Mesendoderm (in vitro differentiated cells): ENCODE results near the gene SEC16B.

Experiments
- DNase-seq: peaks from one replicate; pipeline ENCODE4 v3.0.0; 2013
- H2AK5ac ChIP-seq: 2 replicates; pipeline ENCODE4 v1.6.1; 2013; ENCODE audit warnings: low read length, inconsistent platforms
- H2BK120ac ChIP-seq: 2 replicates; pipeline ENCODE4 v1.6.1; 2013; ENCODE audit warnings: low read depth, mild to moderate bottlenecking, low read length, moderate library complexity, mixed read lengths
- H2BK15ac ChIP-seq: replicated peaks from 2 replicates; pipeline ENCODE4 v1.6.1; 2013; ENCODE audit warnings: low read depth, mild to moderate bottlenecking, moderate library complexity
- H2BK5ac ChIP-seq: 2 replicates; pipeline ENCODE4 v1.6.1; 2013; ENCODE audit warnings: low read length, inconsistent platforms
- H3K18ac ChIP-seq: 2 replicates; pipeline ENCODE4 v1.6.1; 2013; ENCODE audit warnings: mild to moderate bottlenecking, low read length, mixed read lengths
- H3K23ac ChIP-seq: one replicate; pipeline ENCODE4 v1.6.1; 2013; ENCODE audit warnings: low read length
- H3K27ac ChIP-seq: 2 replicates; pipeline ENCODE4 v1.5.1; 2013; ENCODE audit warnings: low read depth, mild to moderate bottlenecking, inconsistent platforms, low read length, moderate library complexity
- H3K27me3 ChIP-seq: 2 replicates; pipeline ENCODE4 v1.6.1; 2013; ENCODE audit warnings: low read length, control low read depth, mild to moderate bottlenecking, inconsistent platforms; ENCODE audit not compliant: insufficient read depth, poor library complexity
- H3K36me3 ChIP-seq: 2 replicates; pipeline ENCODE4 v1.6.1; 2013; ENCODE audit warnings: low read length, inconsistent platforms; ENCODE audit not compliant: control insufficient read depth, insufficient read depth
- H3K4ac ChIP-seq: one replicate; pipeline ENCODE4 v1.6.1; 2013; ENCODE audit warnings: low read depth, mild to moderate bottlenecking, low read length, moderate library complexity
- H3K4me1 ChIP-seq: 2 replicates; pipeline ENCODE4 v1.6.1; 2013; ENCODE audit warnings: low read depth, low read length, inconsistent platforms; ENCODE audit not compliant: control insufficient read depth
- H3K4me2 ChIP-seq: 2 replicates; pipeline ENCODE4 v1.6.1; 2013; ENCODE audit warnings: low read length
- H3K4me3 ChIP-seq: 2 replicates; pipeline ENCODE4 v1.5.1; 2013; ENCODE audit warnings: mild to moderate bottlenecking, low read length
- H3K56ac ChIP-seq: one replicate; pipeline ENCODE4 v1.6.1; 2013; ENCODE audit warnings: low read length
- H3K79me1 ChIP-seq: 2 replicates; pipeline ENCODE4 v1.6.1; 2013; ENCODE audit warnings: low read length, inconsistent platforms
- H3K79me2 ChIP-seq: 2 replicates; pipeline ENCODE4 v1.6.1; 2013; ENCODE audit warnings: mild to moderate bottlenecking, low read length; ENCODE audit not compliant: control insufficient read depth, insufficient read depth
- H3K9ac ChIP-seq: 2 replicates; pipeline ENCODE4 v1.6.1; 2013; ENCODE audit warnings: low read length, inconsistent platforms
- H4K5ac ChIP-seq: one replicate; pipeline ENCODE4 v1.6.1; 2013; ENCODE audit warnings: low read length
- H4K8ac ChIP-seq: one replicate; pipeline ENCODE4 v1.6.1; 2013; ENCODE audit warnings: low read depth, mild to moderate bottlenecking, control low read depth, low read length, moderate library complexity
- WGBS: extraction: QIAGEN DNeasy Blood & Tissue Kit; methylation state at CpG from one replicate; pipeline ENCODE4 v1.1.7; 2013; ENCODE audit warnings: low lambda C conversion rate, missing lambda C conversion rate; ENCODE audit not compliant: insufficient coverage; ENCODE audit errors: extremely low coverage; 5-methylcytosine and 5-hydroxymethylcytosine counted together

The SEC16B gene

GRCh38 chr1:177975588-177976495 is 6.0 kb upstream of the SEC16B start:
- no peak overlapping the region for H2BK120ac ChIP-seq
- no peak overlapping the region for H3K18ac ChIP-seq
- no peaks in the 10 kb centered on the region for H3K36me3 ChIP-seq
- H3K27me3 ChIP-seq: no peaks in the 10 kb centered on the region
- no peak overlapping the region for H3K27ac ChIP-seq
- no peak overlapping the region for H3K23ac ChIP-seq
- DNase-seq: peak; percentile 72
- no peak overlapping the region for H2AK5ac ChIP-seq
- H3K56ac ChIP-seq: no peak overlapping the region
- H3K79me1 ChIP-seq: no peaks in the 10 kb centered on the region
- H2BK15ac ChIP-seq: no peak overlapping the region
- no peaks in the 10 kb centered on the region for H3K79me2 ChIP-seq
- no peak overlapping the region for H2BK5ac ChIP-seq
- WGBS: no CpG with 5 or more reads among the region's 5 CpGs
- H4K5ac ChIP-seq: no peak overlapping the region
- H3K4me3 ChIP-seq: no peak overlapping the region
- H4K8ac ChIP-seq: no peak overlapping the region
- no peak overlapping the region for H3K4ac ChIP-seq
- no peaks in the 10 kb centered on the region for H3K4me1 ChIP-seq
- no peak overlapping the region for H3K9ac ChIP-seq
- H3K4me2 ChIP-seq: no peak overlapping the region

GRCh38 chr1:177973585-177973984 is 3.7 kb upstream of the SEC16B start:
- Histone ChIP-seq H4K8ac (no peak overlapping the region), H3K36me3 (no peaks in the 10 kb centered on the region), H2BK15ac (no peak overlapping the region), H3K4me1 (no peaks in the 10 kb centered on the region), H2BK120ac (no peak overlapping the region), H3K4me2 (no peak overlapping the region), H3K23ac (no peak overlapping the region), H2AK5ac (no peak overlapping the region), H2BK5ac (no peak overlapping the region), H3K4me3 (no peak overlapping the region), H3K79me2 (no peaks in the 10 kb centered on the region), H3K9ac (no peak overlapping the region), H3K56ac (no peak overlapping the region), H3K18ac (no peak overlapping the region), H4K5ac (no peak overlapping the region), H3K4ac (no peak overlapping the region), H3K27me3 (no peaks in the 10 kb centered on the region), H3K79me1 (no peaks in the 10 kb centered on the region), H3K27ac (no peak overlapping the region)
- no CpG with 5 or more reads among the region's 3 CpGs for WGBS
- no peak for DNase-seq

DNA sequence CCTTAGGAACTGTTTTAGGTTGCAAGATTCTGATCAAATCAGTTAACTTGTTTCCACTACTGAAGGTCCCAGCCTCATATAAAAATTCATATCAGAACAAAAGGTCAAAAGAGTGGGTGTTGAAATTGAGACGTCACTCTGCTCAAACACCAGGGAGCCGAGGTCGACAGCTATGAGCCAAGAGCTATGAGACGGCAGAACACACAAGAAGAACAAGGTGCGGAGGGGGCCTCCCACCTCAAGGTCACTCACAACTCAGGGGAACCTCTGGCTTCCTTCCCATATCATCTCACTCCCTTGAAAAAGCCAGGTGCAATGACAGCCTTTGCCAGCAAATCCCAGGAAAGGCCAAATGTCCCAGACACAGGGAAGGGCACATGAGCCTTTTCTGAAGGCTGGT is 749 bp downstream of the SEC16B start:
- Histone ChIP-seq H3K27me3 (no peaks in the 10 kb centered on the region), H2BK120ac (no peak overlapping the region), H3K23ac (no peak overlapping the region), H4K8ac (no peak overlapping the region), H3K27ac (no peak overlapping the region), H3K56ac (no peak overlapping the region), H3K79me1 (no peaks in the 10 kb centered on the region), H3K4me3 (no peak overlapping the region), H3K36me3 (no peaks in the 10 kb centered on the region), H2AK5ac (no peak overlapping the region), H2BK5ac (no peak overlapping the region), H3K4me2 (no peak overlapping the region), H3K4ac (no peak overlapping the region), H2BK15ac (no peak overlapping the region), H3K18ac (no peak overlapping the region), H3K4me1 (no peaks in the 10 kb centered on the region), H4K5ac (no peak overlapping the region), H3K9ac (no peak overlapping the region), H3K79me2 (no peaks in the 10 kb centered on the region)
- WGBS: no CpG with 5 or more reads among the region's 5 CpGs
- no peak for DNase-seq

- H3K4me1 ChIP-seq: peaks cover 2% of the 10 kb centered on the region
- no peaks in the 10 kb centered on the region for H3K36me3 ChIP-seq
- H3K27ac ChIP-seq: no peak overlapping the region
- H3K56ac ChIP-seq: no peak overlapping the region
- H3K79me1 ChIP-seq: no peaks in the 10 kb centered on the region
- no peak overlapping the region for H3K9ac ChIP-seq
- no peak overlapping the region for H2BK15ac ChIP-seq
- no CpG with 5 or more reads among the region's 2 CpGs for WGBS
- no peak overlapping the region for H2BK120ac ChIP-seq
- no peak overlapping the region for H3K4me3 ChIP-seq
- no peak overlapping the region for H4K8ac ChIP-seq
- no peak overlapping the region for H3K4me2 ChIP-seq
- no peaks in the 10 kb centered on the region for H3K27me3 ChIP-seq
- no peak overlapping the region for H2BK5ac ChIP-seq
- H3K79me2 ChIP-seq: no peaks in the 10 kb centered on the region
- no peak overlapping the region for H2AK5ac ChIP-seq
- H3K4ac ChIP-seq: no peak overlapping the region
- H3K18ac ChIP-seq: no peak overlapping the region
- no peak overlapping the region for H4K5ac ChIP-seq
- DNase-seq: no peak
- no peak overlapping the region for H3K23ac ChIP-seq
These were observed 3.7 kb downstream of the SEC16B start for GRCh38 chr1:177966199-177966598.

DNA sequence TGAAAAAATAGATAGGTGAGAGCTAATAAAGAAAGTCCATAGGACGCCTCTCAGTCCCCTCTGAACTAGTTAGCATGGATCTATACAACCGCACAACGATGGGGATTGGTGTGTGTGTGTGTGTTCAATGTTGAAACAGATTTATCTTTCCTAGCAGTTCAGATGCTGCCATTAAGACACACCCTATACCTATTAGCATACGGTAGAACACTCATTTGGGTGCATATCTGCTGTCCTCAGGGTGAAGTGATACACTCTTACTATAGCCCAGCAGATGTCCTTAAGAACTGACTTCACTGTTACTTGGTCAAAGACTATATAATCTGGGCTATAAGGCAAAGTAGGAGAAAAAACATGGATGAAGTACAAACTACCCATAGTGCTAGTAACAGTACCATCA is 4.6 kb downstream of the SEC16B start:
- no peak overlapping the region for H2BK15ac ChIP-seq
- H3K4me1 ChIP-seq: peaks cover 2% of the 10 kb centered on the region
- WGBS: no CpG with 5 or more reads among the region's 4 CpGs
- H3K4me3 ChIP-seq: no peak overlapping the region
- no peaks in the 10 kb centered on the region for H3K79me2 ChIP-seq
- H2BK5ac ChIP-seq: no peak overlapping the region
- H3K4ac ChIP-seq: no peak overlapping the region
- no peak overlapping the region for H3K4me2 ChIP-seq
- H3K27me3 ChIP-seq: no peaks in the 10 kb centered on the region
- H4K5ac ChIP-seq: no peak overlapping the region
- H3K23ac ChIP-seq: no peak overlapping the region
- no peak overlapping the region for H3K18ac ChIP-seq
- H3K79me1 ChIP-seq: no peaks in the 10 kb centered on the region
- H3K36me3 ChIP-seq: no peaks in the 10 kb centered on the region
- H3K9ac ChIP-seq: no peak overlapping the region
- H3K56ac ChIP-seq: no peak overlapping the region
- no peak overlapping the region for H2AK5ac ChIP-seq
- H4K8ac ChIP-seq: no peak overlapping the region
- H2BK120ac ChIP-seq: no peak overlapping the region
- no peak for DNase-seq
- H3K27ac ChIP-seq: no peak overlapping the region

DNA sequence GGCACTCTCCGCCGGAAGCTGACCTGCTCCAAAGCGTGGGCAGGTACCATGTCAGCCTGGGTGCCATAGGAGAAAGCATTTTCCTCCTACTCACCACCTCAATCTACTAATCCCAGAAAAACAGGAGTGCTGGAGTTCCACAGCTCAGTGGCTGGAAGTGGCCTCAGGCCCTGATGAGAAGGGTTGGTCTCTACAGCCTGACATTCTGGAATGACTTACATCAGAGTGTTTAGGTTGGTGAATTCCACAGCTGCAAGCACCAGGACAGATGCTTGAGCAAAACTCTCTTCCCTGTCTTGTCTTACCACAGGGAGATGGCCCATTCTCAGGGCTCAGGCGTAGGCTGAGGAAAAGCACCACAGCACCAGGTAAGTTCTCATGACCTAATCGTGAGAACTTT is 5.5 kb downstream of the SEC16B start:
- Histone ChIP-seq H3K4me1 (peaks cover 2% of the 10 kb centered on the region), H3K18ac (no peak overlapping the region), H4K5ac (no peak overlapping the region), H3K23ac (no peak overlapping the region), H3K79me2 (no peaks in the 10 kb centered on the region), H3K4ac (no peak overlapping the region), H3K9ac (no peak overlapping the region), H3K27me3 (no peaks in the 10 kb centered on the region), H2BK5ac (no peak overlapping the region), H4K8ac (no peak overlapping the region), H3K36me3 (no peaks in the 10 kb centered on the region), H3K27ac (no peak overlapping the region), H2AK5ac (no peak overlapping the region), H3K4me2 (no peak overlapping the region), H2BK120ac (no peak overlapping the region), H2BK15ac (no peak overlapping the region), H3K56ac (no peak overlapping the region), H3K4me3 (no peak overlapping the region), H3K79me1 (no peaks in the 10 kb centered on the region)
- DNase-seq: peak; percentile 21
- no CpG with 5 or more reads among the region's 5 CpGs for WGBS
